ENCODE data around the gene AMBN. TPM values are rescaled to one million over a fixed set of nuclear protein-coding genes. Genes with fewer than 3 reads are reported as not detected.
A peak's percentile ranks its signal among the peaks of the same experiment; 100 is the strongest.

AMBN gene, protein sequence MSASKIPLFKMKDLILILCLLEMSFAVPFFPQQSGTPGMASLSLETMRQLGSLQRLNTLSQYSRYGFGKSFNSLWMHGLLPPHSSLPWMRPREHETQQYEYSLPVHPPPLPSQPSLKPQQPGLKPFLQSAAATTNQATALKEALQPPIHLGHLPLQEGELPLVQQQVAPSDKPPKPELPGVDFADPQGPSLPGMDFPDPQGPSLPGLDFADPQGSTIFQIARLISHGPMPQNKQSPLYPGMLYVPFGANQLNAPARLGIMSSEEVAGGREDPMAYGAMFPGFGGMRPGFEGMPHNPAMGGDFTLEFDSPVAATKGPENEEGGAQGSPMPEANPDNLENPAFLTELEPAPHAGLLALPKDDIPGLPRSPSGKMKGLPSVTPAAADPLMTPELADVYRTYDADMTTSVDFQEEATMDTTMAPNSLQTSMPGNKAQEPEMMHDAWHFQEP
- not detected for total RNA-seq

DNA sequence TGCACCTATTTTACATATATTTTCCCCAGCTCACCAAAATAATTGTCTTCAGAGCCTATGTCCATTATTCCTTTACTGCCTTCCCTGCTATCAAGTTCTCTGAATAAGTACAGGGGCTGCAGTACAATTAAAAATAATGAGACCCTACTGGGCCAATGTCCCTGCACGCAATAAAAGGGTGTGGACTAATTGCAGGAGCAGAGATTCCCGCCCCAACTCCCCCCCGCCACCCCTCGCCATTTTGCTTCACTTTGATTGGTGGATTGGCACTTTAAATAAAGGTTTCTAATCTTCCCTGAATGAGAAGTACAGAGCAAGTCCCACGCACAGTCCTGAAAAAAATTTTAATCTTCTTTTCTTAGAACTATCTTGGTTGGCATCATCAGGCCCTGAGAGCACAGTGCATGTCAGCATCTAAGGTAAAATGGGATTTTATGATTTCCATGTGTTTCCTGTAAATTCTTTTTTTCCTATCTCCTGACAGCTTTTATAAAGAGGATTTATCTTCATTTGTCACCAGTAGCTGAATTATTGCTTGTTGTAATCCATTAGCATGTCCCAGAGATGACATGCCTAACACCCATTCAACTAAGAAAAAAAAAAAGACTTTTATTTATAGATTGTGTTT, at the start of gene AMBN:
TSS of gene AMBN (plus strand) at position 302 of the 628 bp plus-strand sequence. CDS start at position 405, 103 bp downstream.
- no peak for DNase-seq

DNA sequence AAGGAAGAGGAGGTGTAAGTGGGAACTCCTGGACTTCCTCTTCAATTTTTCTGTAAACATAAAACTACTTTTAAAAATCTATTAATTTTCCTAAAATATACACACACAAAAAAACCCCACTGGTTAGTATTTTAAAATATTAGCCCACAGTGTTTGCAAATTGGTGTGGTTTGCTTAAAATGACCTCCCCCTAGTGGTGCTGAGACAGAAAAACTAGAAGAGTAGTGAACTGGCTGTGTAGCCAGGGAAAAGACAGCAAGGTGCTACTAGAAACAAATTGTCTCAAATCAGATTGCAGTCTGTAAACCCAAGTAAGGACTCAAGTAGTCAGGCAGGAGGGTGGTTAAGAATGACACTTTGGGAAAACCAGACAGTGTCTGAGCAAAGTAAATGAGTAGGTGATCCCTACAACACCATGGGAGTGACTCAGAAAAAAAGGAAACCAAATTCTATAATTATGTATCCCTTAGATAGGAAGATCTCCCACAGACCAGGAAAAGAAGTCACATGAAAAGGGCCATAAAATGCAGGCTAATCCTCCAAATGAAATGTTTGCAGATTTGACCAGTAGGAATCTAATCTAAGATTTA, 47.7 kb upstream of the AMBN start:
- DNase-seq = no peak

DNA sequence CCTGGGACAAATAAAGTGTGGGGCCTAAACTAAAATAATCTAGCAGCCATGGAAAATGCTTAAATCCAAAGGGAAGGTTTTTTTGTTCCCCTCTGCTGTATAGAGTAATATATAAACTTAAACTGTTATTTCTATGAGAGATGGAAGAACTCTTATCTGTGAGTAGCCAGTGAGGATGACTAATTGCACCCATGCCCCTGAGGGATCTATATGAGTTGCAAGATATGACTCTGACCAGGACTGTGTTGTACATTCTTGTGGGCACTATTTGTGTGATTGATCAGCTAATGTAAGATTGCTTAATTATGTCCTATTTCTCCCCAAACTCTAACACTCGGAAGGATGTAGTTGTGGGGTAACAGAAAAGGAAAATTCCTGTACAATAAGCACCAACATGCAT, 35.2 kb upstream of the AMBN start:
- no peak for DNase-seq

DNA sequence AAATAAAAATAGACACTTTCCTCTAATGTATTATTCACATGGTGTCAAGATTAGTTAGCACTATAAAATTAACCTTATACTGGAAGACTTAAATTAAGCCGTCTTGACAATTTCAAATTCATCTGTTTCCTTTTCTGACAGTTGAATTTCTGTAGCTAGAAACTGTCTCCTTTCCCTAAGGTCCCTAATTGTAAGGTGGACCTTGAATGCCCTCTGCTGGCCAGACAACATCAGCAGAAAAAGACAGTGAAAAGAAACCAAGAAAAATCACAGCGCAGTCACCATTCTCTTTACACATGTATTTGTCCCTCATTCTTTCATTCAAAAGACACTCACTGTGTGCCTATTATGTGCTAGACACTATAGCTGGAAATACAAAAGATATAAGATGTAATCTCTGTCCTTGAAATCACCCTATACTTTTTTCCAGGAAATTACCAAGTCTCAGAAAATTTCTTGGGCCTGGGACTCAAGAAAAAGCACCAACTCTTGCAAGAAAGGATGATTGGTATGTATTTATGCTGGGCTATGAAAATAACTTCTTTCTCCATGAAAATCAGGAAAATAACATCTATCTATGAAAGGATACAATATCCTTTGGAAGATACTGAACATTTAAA, 32.7 kb upstream of the AMBN start:
- peak; percentile 0 for DNase-seq

DNA sequence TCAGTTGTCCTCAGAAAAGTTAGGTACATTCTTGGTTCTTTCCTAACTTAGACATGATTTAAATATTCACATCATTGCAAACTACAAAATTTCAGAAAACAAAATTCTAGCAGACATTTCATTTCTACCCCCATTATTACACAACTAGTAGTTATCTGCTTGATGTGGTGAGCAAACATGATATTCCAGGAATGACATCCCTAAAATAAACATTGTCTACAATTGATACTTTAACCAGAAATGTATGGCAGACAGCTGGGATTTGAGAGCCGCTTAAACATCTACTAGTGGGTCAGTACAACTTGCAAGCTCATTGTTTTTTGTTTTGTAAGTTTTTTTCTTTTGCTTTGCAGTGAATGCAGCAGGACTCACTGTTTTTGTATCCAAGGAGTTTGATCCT, 32.1 kb upstream of the AMBN start:
- no peak for DNase-seq

DNA sequence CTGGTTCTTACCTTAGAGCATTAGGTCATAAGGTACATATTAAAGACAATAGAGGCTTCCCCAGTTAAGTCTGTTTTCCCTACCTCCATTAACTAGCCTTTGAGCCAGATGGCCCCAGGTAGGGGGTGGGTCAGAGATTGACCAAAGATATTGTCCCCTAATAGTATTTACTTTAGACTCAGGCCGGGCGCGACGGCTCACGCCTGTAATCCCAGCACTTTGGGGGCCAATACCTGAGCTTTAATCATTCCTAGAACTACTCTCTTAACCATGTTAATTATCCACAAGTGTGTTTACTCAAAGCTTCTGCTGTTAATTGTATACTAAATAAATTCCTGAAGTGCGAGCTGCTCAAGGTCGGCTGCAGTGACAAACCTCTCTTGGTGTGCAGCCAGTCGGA, 28.0 kb upstream of the AMBN start:
- DNase-seq = no peak

DNA sequence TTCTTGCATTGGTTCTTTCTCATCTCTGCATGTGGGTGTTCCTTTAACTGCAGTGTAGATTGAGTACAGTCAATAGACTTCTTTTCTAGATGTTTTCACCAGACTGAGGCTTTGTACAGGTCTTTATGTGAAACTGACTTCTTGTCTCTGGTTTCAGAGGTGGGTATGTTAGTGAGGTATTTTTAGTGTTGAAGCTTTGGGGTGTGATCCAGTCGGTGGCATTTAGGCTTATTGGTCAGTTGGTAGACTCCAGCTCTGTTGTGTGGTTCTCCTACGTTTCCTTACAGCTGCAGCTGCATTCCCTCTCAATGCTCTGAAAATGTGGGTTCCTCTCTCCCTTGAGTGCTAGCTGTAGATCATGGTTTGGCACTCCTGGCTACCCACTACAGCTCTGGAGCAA, 21.3 kb upstream of the AMBN start:
- no peak for DNase-seq

DNA sequence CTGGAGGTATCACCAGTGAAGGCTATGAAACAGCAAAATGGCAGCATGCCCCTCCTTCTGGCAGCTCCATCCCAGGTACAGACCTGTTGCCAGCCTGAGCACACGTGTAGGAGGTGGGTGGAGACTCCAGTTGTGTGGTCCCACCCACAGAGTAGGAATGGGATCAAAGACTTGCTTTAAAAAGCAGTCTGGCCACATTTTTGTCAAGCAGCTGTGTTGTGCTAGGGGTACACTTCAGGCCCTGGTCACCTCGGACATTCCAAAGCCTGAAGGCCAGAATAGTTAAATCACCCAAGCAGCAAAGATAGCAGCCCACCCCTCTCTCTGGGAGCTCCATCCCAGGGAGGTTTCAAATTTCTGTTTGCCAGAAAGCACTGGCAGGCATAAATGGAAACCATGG, 20.3 kb upstream of the AMBN start:
- DNase-seq = no peak

DNA sequence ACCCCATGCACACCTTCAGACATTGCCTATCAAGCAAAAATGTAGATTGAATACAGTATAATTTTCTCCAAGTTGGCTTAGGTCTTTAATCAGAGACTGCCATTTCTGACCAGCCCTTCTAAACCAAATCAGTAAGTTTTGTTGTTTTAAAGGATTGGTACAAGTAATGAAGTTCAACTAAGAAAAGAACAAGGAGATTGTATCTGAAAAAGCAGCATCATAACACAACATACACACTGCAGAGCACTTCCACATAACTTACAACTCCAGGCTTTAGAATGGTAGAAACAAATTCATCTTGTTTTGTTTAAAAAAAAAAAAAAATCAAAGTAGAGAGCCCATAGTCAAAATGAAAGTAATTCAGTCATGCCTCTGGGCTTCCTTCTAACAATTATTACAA, 16.1 kb upstream of the AMBN start:
- no peak for DNase-seq

DNA sequence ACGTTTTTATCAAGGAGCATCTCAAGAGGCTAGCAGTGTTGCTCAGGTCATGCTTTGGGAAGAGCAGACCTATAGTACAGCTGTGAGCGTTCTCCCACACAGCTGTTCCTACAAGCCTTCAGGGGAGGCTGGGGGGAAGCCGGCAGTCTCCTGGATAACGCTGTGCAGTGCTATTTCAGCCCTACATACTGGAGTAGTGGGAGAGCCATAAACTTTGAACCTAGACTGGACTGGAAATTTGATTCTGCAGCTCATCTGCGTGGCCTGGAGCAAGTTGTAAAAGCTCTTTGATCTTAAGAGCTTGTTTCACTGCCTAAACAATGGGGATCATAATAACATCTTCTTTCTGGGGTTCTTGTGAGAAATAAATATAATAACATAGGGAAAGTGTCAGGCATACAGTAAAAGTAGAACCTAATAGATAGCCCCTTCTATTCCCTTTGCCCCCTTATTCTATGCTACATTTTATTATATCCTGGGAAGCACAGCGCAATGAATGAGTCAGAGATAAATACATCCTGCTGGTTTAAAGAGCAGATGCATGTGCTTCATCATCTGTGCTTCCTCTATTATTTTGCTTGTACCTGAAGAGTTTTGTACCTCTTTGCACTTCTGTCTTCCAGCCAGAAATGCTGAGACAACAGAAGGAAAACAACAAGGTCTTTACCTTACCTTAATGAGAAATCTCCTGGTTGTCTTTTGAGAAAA, 14.7 kb upstream of the AMBN start:
- DNase-seq = no peak

DNA sequence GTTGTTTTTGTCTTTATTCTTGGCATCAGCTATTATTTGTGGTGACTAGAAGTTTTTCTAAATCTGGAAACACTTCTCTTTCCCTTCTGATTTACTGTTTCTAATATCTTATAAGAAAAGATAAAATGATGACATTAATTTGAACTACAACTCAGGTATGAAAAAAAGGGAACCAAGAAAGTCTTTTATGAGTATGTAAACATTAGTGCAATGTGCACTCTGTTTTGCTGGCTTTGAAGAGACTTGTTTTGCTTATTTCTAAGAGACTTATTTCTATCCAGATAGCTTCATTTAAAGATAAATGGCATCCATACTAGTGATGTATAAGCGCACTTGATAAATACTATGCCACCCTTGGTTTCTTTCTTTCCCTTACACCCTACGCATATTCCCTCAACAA, 10.1 kb upstream of the AMBN start:
- DNase-seq = no peak

DNA sequence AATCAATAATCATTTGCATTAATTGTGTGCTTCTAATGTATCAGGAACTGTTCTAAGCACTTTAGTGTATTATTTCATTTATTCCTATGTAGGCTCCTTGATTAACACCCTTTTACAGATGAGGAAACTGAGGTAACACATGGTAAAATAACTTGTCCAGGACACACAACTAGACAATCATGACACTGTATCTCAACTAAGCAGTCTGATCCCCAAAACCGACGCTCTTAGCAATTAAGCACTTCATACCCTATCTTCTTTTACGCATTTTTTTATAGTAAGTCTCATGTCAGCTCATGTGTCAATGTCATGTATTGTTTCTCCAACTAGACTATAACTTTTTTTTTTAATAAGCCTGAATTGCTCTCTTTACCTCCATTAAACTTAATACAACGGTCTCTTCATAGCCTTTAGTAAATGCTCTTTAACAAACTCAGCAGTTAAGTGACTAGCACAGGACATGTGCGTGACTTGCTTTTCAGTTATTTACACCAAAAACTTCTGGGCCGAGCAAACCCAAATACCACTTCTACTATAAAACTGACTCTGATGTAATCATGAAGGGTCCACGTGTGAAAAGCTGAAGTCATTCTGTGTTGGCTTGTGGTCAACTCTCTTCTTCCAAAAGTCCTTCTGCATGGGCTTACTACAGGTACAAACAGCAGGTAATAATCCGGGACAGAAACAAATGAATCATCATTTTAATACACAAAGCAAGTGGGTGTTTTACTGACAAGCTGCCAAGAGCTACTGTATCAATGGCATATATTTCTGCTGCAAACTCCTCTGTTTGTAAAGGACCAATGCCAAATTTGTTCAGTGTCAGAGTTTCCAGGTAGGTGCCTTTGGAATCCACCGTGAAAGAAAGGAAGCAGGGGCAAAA, 7.9 kb upstream of the AMBN start:
- no peak for DNase-seq

DNA sequence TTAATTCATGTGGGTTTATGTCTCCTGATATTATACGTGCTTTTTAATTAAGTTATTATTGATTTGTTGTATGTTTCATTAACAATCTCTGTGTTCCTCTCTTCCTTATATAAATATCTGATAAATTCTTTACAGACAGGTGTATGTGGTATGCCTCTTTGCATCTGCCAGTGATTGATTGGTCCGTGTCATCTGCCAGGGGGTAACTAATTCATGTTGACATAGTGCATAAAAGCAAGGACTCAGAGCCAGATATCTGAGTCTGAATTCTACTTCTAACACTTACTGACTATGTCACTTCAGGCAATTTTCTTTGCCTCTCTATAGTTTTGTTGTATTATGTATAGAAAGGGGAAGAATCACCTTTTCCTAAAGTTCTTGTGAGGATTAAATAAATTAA, 5.2 kb upstream of the AMBN start:
- DNase-seq = no peak

DNA sequence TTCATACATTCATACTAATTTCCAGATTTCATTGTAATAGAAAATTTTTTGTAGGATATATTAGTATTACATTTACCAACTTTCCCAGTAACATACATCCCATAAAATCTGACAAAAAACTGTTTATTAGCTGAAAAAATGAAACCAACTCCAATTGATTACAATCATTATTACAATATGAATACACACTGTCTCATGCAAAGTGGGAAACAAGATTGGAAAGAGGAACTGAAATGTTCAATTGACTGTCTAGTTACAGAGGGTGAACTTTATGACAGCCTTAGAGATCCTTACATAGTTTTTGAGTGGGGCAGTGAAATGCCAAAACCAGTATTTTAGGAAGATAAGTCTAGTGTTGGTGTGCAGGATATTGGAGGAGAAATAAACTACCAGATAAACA, 2.3 kb upstream of the AMBN start:
- DNase-seq = no peak

DNA sequence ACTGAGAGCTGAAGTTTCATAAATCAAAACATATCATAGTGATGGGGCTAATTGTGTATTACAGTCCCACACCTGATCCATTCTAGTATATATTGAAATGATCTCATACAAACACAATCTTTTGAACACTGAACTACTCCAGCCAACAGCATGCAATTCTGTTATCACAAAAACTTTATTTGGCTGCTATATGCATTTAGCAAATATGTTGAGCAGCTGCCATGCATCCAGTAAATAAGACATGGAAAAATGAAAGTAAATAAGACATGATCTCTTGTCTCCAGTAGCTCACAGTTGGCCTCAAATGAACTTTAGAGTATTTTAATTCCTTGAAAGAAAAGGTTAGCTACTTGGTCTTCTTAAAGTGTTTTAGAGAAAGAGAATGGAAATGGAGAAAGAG, 2.1 kb downstream of the AMBN start:
- DNase-seq = no peak

DNA sequence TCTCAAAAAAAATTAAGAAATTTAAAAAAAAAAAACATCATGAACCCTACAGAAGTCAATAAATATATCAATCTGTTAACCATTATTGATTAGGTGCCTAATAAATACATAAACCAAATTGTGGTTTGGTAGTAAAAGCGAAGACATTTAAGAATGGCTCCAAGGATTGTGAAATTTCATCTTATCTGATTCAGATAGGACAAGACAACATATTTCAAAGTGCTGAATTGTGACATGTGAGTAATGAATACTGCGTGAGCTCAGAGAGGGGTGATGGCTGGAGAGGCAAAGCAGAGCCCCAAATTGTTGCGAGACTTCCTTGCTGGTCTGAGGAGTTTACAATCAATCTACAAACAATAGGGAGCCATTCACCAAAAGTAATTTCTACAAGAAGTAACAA, 8.2 kb downstream of the AMBN start:
- DNase-seq = no peak

DNA sequence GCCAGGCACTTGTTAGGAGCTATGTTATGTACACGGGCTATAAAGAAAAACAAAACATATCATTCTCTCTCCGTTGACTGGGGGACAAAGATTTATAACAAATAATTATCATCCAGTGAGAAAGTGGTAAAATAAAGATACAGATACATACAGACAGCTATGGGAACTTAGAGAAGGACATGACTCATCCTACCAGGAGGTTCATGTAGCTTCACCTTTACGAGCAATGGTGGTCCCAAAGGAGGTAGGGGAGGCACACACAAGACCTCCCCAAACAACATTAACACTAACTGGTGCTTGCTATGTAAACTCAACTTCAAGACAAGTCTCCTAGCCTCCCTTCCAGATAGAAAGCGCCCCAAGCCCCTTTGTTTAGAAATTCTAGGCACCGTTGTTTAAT, 8.9 kb downstream of the AMBN start:
- no peak for DNase-seq

DNA sequence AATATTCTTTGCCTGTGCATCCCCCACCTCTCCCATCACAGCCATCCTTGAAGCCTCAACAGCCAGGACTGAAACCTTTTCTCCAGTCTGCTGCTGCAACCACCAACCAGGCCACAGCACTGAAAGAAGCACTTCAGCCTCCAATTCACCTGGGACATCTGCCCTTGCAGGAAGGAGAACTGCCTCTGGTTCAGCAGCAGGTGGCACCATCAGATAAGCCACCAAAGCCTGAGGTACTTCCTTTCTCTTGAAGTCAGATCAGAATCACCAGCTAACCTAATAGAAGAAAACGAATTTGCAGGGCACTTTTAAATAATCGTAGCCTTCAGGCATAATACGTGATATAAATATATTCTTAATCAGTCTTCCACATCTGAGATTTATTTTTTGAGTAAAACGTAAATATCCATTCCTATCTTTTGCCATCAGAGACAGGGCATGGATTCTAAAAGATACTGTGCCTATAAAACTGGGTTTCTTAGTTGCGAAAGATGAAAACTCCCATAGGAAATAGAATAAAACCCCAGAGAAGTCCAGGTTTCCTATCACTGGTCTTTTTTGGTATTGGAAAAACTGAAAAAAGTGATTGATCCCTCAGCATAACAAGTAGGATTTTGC, 9.5 kb downstream of the AMBN start:
- DNase-seq = peak; percentile 1

DNA sequence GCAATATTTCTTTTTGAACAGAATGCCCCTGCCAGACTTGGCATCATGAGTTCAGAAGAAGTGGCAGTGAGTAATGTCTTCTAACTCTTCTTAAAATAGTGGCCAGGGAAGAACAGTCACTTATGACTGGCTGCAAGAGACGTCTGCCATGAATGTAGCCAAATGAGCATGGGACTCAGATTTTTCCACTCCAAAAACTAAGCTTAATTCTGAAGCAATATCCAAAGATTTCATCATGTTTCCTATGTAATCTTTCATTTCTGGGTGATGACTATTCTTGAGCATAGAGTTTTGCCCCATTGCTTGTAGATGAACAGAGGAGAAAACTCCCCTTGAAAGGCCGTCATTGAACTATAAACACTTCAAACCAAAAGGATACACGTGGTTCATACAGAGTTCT, 11.8 kb downstream of the AMBN start:
- no peak for DNase-seq

DNA sequence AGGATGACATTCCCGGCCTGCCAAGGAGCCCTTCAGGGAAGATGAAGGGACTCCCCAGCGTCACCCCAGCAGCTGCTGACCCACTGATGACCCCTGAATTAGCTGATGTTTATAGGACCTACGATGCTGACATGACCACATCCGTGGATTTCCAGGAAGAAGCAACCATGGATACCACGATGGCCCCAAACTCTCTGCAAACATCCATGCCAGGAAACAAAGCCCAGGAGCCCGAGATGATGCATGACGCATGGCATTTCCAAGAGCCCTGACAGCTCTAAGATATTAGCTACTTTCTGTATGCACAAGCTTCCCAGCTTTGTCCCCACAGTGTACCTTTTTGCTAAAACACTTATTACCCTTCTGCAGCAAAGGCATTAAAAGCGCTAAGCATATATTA, 14.4 kb downstream of the AMBN start:
- no peak for DNase-seq

DNA sequence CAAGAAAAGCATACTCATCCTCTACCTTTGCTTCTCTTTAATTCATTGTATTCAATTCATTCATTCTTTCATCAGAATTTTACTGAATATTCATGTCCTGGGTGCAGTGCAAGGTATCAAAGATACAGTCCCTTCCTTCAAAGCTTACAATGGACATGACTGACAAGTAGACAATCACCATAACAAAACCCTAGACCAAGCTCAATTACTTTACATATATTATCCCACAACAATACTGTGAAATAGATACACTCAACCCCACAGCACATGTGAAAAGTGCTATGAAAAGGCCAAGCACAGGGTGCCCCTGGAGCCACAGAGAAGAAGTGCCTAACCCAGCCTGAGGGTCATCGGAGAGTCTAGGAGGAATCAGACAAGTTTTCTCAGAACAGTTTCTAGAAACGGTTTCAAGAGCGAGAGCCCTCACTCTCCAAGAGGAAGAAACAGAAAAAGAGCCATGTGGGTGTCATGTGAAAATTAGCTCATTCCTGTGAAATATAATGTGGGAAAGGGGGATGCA, 15.3 kb downstream of the AMBN start:
- no peak for DNase-seq
